MM.1S (cell line): ENCODE measurements around the gene ECHS1.

ENCODE experiments used
- DNase-seq: peaks from one replicate; pipeline ENCODE4 v3.0.0-alpha.2; 2015
- H2AFZ ChIP-seq: fragments of 300-600 bp; sonication (generic); 2 replicates; pipeline ENCODE4 v1.6.0; 2016; ENCODE audit warnings: antibody characterized with exemption, low read length
- H3F3A ChIP-seq: fragments of 300-600 bp; sonication (generic); 2 replicates; pipeline ENCODE4 v1.6.1; 2016; ENCODE audit warnings: mild to moderate bottlenecking, antibody characterized with exemption, low read length, moderate library complexity, mixed read lengths; ENCODE audit not compliant: insufficient read depth
- H3K27ac ChIP-seq: fragments of 300-600 bp; sonication (generic); 2 replicates; pipeline ENCODE4 v1.5.1; 2016; ENCODE audit warnings: mild to moderate bottlenecking, low read length
- H3K27me3 ChIP-seq: fragments of 300-600 bp; sonication (generic); replicated peaks from 2 replicates; pipeline ENCODE4 v1.6.0; 2016; ENCODE audit warnings: low read length; ENCODE audit not compliant: insufficient read depth
- H3K36me3 ChIP-seq: fragments of 300-600 bp; sonication (generic); replicated peaks from 2 replicates; pipeline ENCODE4 v1.6.1; 2016; ENCODE audit warnings: mild to moderate bottlenecking, low read length, mixed read lengths; ENCODE audit not compliant: insufficient read depth
- H3K4me1 ChIP-seq: fragments of 300-600 bp; sonication (generic); 2 replicates; pipeline ENCODE4 v1.6.1; 2016; ENCODE audit warnings: low read length, mixed read lengths
- H3K4me2 ChIP-seq: fragments of 300-600 bp; sonication (generic); 2 replicates; pipeline ENCODE4 v1.6.0; 2016; ENCODE audit warnings: low read depth, low read length
- H3K4me3 ChIP-seq: fragments of 300-600 bp; sonication (generic); 2 replicates; pipeline ENCODE4 v1.5.1; 2016; ENCODE audit warnings: low read length, mixed read lengths
- H3K79me2 ChIP-seq: fragments of 300-600 bp; sonication (generic); 2 replicates; pipeline ENCODE4 v1.6.1; 2016; ENCODE audit warnings: mixed run types, low read length, mixed read lengths
- H3K9ac ChIP-seq: fragments of 300-600 bp; sonication (generic); 2 replicates; pipeline ENCODE4 v1.6.1; 2016; ENCODE audit warnings: low read length, mixed read lengths
- H3K9me2 ChIP-seq: fragments of 300-600 bp; sonication (generic); replicated peaks from 2 replicates; pipeline ENCODE4 v1.6.1; 2016; ENCODE audit warnings: mild to moderate bottlenecking, low read length, mixed read lengths; ENCODE audit not compliant: insufficient read depth
- H3K9me3 ChIP-seq: fragments of 300-600 bp; sonication (generic); replicated peaks from 2 replicates; pipeline ENCODE4 v1.6.1; 2016; ENCODE audit warnings: mild to moderate bottlenecking, low read length, mixed read lengths; ENCODE audit not compliant: insufficient read depth
- H4K20me1 ChIP-seq: fragments of 300-600 bp; sonication (generic); 2 replicates; pipeline ENCODE4 v1.6.1; 2016; ENCODE audit warnings: mild to moderate bottlenecking, low read length, moderate library complexity, mixed read lengths; ENCODE audit not compliant: insufficient read depth
- EZH2 ChIP-seq: fragments of 300-600 bp; sonication (generic); optimal IDR thresholded peaks from 2 replicates; pipeline ENCODE3; 2017; ENCODE audit warnings: low read depth, mild to moderate bottlenecking, antibody characterized with exemption, low read length, mixed read lengths
- EZH2phosphoT487 ChIP-seq: fragments of 300-600 bp; sonication (generic); IDR thresholded peaks from 2 replicates; pipeline ENCODE4 v1.6.1; 2018; ENCODE audit warnings: antibody characterized with exemption, low read length
- TF ChIP-seq, protein P1 (sequence below): fragments of 300-600 bp; sonication (generic); IDR thresholded peaks from 2 replicates; pipeline ENCODE4 v1.5.1; 2016; ENCODE audit warnings: antibody characterized with exemption, low read length, mixed read lengths

The ECHS1 gene

DNA sequence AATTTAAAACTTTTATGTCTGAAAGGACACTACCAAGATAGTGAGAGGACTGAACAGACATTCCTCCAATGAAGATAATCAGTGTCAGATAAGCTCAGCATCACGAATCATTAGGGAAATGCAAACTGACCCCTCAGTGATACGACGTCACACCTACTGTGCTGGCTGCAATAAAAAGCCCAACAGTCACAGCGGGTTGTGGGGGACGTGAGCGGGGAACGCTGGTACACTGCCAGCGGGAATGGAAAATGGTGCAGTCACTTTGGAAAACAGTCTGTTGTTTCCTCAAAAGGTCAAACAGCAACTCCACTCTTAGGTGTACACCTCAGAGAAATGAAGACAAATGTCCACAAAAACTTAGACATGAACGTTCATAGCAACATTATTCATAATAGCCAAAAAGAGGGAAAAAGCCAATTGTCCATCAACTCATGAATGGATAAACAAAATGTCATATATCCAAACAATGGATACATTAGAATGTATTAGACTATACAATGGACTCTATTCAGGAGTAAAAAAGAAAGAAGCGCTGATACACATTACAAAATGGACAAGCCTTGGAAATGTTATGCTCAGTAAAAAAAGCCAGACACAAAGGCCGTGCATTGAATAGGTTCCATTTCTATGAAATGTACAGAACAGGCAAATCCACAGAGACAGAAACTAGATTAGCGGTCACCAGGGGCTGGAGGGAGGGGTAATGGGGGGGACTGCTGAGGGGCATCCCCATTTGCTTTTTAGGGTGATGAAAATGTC, 2.4 kb upstream of the ECHS1 start:
- Histone ChIP-seq H3F3A (peaks cover 3% of the 10 kb centered on the region; the same call in 1 of the 2 replicates), H3K27me3 (peaks cover 10% of the 10 kb centered on the region; the same call in 1 of the 2 replicates), H3K4me1 (no peaks in the 10 kb centered on the region), H3K4me3 (no peak overlapping the region), H2AFZ (no peak overlapping the region), H3K36me3 (no peaks in the 10 kb centered on the region), H4K20me1 (no peaks in the 10 kb centered on the region), H3K27ac (no peak overlapping the region), H3K9me3 (no peaks in the 10 kb centered on the region), H3K9me2 (no peaks in the 10 kb centered on the region), H3K79me2 (peaks cover 8% of the 10 kb centered on the region; the same call in 1 of the 2 replicates), H3K9ac (no peak overlapping the region), H3K4me2 (no peak overlapping the region)
- DNase-seq, result no peak
- TF ChIP-seq EZH2, result no peak
- TF ChIP-seq EZH2phosphoT487, result no peak
- TF ChIP-seq, protein P1, sequence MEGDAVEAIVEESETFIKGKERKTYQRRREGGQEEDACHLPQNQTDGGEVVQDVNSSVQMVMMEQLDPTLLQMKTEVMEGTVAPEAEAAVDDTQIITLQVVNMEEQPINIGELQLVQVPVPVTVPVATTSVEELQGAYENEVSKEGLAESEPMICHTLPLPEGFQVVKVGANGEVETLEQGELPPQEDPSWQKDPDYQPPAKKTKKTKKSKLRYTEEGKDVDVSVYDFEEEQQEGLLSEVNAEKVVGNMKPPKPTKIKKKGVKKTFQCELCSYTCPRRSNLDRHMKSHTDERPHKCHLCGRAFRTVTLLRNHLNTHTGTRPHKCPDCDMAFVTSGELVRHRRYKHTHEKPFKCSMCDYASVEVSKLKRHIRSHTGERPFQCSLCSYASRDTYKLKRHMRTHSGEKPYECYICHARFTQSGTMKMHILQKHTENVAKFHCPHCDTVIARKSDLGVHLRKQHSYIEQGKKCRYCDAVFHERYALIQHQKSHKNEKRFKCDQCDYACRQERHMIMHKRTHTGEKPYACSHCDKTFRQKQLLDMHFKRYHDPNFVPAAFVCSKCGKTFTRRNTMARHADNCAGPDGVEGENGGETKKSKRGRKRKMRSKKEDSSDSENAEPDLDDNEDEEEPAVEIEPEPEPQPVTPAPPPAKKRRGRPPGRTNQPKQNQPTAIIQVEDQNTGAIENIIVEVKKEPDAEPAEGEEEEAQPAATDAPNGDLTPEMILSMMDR, result no peak

DNA sequence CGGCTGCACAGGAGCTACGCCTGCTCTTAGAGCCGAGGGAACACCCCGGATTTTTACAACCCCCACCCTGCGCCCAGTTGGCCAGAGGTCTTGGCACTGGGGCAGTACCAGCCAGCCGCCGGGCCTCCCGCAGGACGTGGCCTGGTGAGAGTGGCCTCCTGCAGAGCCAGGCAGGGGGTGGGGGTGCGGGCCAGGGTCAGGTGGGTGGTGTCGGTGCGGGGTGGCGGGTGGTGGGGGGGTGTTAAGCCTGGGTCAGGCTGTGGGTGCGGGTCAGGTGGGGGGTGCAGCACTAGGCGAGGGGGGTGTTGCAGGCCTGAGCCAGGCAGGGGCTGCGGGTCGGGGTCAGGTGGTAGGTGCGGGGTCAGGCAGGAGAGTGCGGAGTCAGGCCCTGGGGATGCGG, 647 bp downstream of the ECHS1 start:
- Histone ChIP-seq H3K9me3 (no peaks in the 10 kb centered on the region), H3F3A (peaks cover 3% of the 10 kb centered on the region; the same call in 1 of the 2 replicates), H4K20me1 (no peaks in the 10 kb centered on the region), H3K27ac (no peak overlapping the region), H3K4me2 (no peak overlapping the region), H3K79me2 (peaks cover 5% of the 10 kb centered on the region; the same call in 1 of the 2 replicates), H3K9me2 (no peaks in the 10 kb centered on the region), H3K4me3 (no peak overlapping the region), H3K9ac (no peak overlapping the region), H2AFZ (no peak overlapping the region), H3K27me3 (peaks cover 10% of the 10 kb centered on the region; the same call in 1 of the 2 replicates), H3K36me3 (no peaks in the 10 kb centered on the region), H3K4me1 (no peaks in the 10 kb centered on the region)
- TF ChIP-seq EZH2phosphoT487 (no peak), EZH2 (no peak)
- TF ChIP-seq, protein P1, result no peak
- no peak for DNase-seq

DNA sequence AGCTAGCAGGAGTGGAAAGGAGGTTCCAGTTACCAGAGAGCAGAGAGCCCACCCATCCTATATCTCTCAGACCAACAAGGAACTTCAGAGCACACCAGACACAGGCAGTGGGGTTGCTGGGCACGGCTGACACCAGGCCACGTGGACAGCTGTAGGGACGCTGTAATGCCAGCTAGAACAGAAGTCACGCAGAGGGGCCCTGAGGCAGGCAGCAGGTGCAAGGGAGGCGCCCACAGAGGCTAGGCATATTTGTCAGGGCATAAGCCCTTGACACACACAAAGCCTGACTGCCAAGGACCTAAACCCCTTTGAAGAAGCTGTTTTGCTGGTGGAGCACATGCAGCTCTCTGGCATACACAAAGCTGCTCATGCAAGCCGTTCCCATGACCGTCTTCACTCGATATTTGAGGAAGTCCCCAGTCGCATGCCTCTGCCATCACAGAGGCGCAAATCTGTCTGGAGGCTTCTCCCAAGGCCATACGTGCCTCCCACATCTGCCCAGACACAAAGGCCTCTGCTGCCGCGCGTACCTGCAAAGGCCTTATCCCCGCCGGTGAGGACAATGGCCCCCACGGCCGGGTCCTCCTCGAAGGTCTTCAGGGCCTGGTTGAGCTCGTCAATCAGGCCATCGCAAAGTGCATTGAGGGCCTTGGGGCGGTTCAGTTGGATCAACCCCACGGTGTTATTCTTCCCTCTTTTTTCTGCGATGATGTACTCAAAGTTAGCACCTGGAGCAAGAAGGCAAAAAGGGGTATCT, 2.9 kb downstream of the ECHS1 start:
- H3K9me2 ChIP-seq, result no peaks in the 10 kb centered on the region
- H3K9ac ChIP-seq, result no peak overlapping the region
- H3K27ac ChIP-seq, result no peak overlapping the region
- no peak for TF ChIP-seq EZH2phosphoT487
- TF ChIP-seq EZH2, result no peak
- TF ChIP-seq, protein P1, result no peak
- H3K4me2 ChIP-seq, result no peak overlapping the region
- H3F3A ChIP-seq, result peaks cover 3% of the 10 kb centered on the region; the same call in 1 of the 2 replicates
- H3K4me3 ChIP-seq, result no peak overlapping the region
- no peaks in the 10 kb centered on the region for H3K36me3 ChIP-seq
- H3K4me1 ChIP-seq, result no peaks in the 10 kb centered on the region
- H3K9me3 ChIP-seq, result no peaks in the 10 kb centered on the region
- DNase-seq, result no peak
- no peaks in the 10 kb centered on the region for H3K27me3 ChIP-seq
- no peak overlapping the region for H2AFZ ChIP-seq
- H4K20me1 ChIP-seq, result no peaks in the 10 kb centered on the region
- peaks cover 5% of the 10 kb centered on the region; the same call in 1 of the 2 replicates for H3K79me2 ChIP-seq
